Embryonic facial prominence (tissue), 1 donor: ENCODE data around the gene NEDD4.
"Not testable (repeated sequence)": the region's sequence is repeated elsewhere in the genome, so short reads cannot be mapped to it uniquely, and the experiment has no call there.

Experiments used
- DNase-seq: peaks from one replicate; pipeline ENCODE4 v3.0.0-alpha.2; 2016; ENCODE audit errors: extremely low spot score

The NEDD4 gene

GRCh38 chr15:55894399-55894965, 98.9 kb downstream of the NEDD4 start:
- no peak for DNase-seq

- DNase-seq, result no peak
Observed at GRCh38 chr15:55893852-55894251, 99.6 kb downstream of the NEDD4 start.

GRCh38 chr15:55891196-55891595, 102.2 kb downstream of the NEDD4 start:
- no peak for DNase-seq

GRCh38 chr15:55884223-55884622, 109.2 kb downstream of the NEDD4 start:
- no peak for DNase-seq

- DNase-seq, result no peak
Observed at GRCh38 chr15:55879181-55879580, 114.2 kb downstream of the NEDD4 start.

GRCh38 chr15:55873024-55873720, 120.2 kb downstream of the NEDD4 start:
- DNase-seq, result no peak

- no peak for DNase-seq
Observed at GRCh38 chr15:55872471-55872870, 120.9 kb downstream of the NEDD4 start.

GRCh38 chr15:55869660-55870059, 123.8 kb downstream of the NEDD4 start:
- DNase-seq, result no peak

GRCh38 chr15:55868707-55869106, 124.7 kb downstream of the NEDD4 start:
- no peak for DNase-seq

GRCh38 chr15:55868291-55868690, 125.1 kb downstream of the NEDD4 start:
- not testable (repeated sequence) for DNase-seq

- DNase-seq, result no peak
Observed at GRCh38 chr15:55863911-55864310, 129.5 kb downstream of the NEDD4 start.

- no peak for DNase-seq
Observed at GRCh38 chr15:55861115-55861514, 132.3 kb downstream of the NEDD4 start.

GRCh38 chr15:55860468-55860867, 132.9 kb downstream of the NEDD4 start:
- DNase-seq, result no peak

- no peak for DNase-seq
Observed at GRCh38 chr15:55859681-55860080, 133.7 kb downstream of the NEDD4 start.

GRCh38 chr15:55858661-55859060, 134.8 kb downstream of the NEDD4 start:
- no peak for DNase-seq

GRCh38 chr15:55856506-55857164, 136.8 kb downstream of the NEDD4 start:
- no peak for DNase-seq

- DNase-seq, result no peak
Observed at GRCh38 chr15:55853134-55853533, 140.3 kb downstream of the NEDD4 start.

GRCh38 chr15:55846116-55846707, 147.2 kb downstream of the NEDD4 start:
- DNase-seq, result peak; percentile 25

GRCh38 chr15:55842897-55843296, 150.5 kb downstream of the NEDD4 start:
- DNase-seq, result not testable (repeated sequence)

GRCh38 chr15:55835866-55836265, 157.5 kb downstream of the NEDD4 start:
- no peak for DNase-seq

- DNase-seq, result no peak
Observed at GRCh38 chr15:55834331-55834730, 159.1 kb downstream of the NEDD4 start.

GRCh38 chr15:55829826-55830225, 163.6 kb downstream of the NEDD4 start:
- no peak for DNase-seq

- DNase-seq, result no peak
Observed at GRCh38 chr15:55827955-55828354, 165.5 kb downstream of the NEDD4 start.
